SK-N-SH treated with all-trans-retinoic acid at 6 μM for 48 hours (cell line): ENCODE measurements around the gene INHBA.

Experiments used
- ATAC-seq: fragments of 200-7000 bp; cut with Tn5 transposase; 3 replicates; pipeline ENCODE4 v1.9.1; 2020; ENCODE audit warnings: mild to moderate bottlenecking, moderate library complexity
- ARNTL ChIP-seq: fragments of 450-650 bp; formaldehyde crosslinking; IDR thresholded peaks from 2 replicates; pipeline ENCODE4 v1.5.0; 2020; ENCODE audit warnings: low read depth, mild to moderate bottlenecking, moderate library complexity, borderline replicate concordance
- BACH2 ChIP-seq: fragments of 250-450 bp; sonication (Bioruptor Pico); IDR thresholded peaks from 2 replicates; pipeline ENCODE4 v1.9.0; 2021; ENCODE audit warnings: mild to moderate bottlenecking, borderline replicate concordance
- CREB5 ChIP-seq: fragments of 250-450 bp; sonication (Bioruptor Pico); IDR thresholded peaks from 2 replicates; pipeline ENCODE4 v1.5.1; 2020; ENCODE audit warnings: low read depth, mild to moderate bottlenecking, moderate library complexity
- CSRNP3 ChIP-seq: fragments of 250-450 bp; sonication (Bioruptor Pico); IDR thresholded peaks from 2 replicates; pipeline ENCODE4 v1.5.1; 2021; ENCODE audit warnings: mild to moderate bottlenecking, moderate library complexity
- ESRRG ChIP-seq: fragments of 250-450 bp; sonication (Bioruptor Pico); IDR thresholded peaks from 2 replicates; pipeline ENCODE4 v1.6.1; 2021; ENCODE audit warnings: mild to moderate bottlenecking
- GLIS3 ChIP-seq: fragments of 250-450 bp; sonication (Bioruptor Pico); IDR thresholded peaks from 2 replicates; pipeline ENCODE4 v1.5.0; 2020; ENCODE audit warnings: mild to moderate bottlenecking, moderate library complexity
- OSR1 ChIP-seq: fragments of 250-450 bp; sonication (Bioruptor Pico); IDR thresholded peaks from 2 replicates; pipeline ENCODE4 v1.8.0; 2022; ENCODE audit warnings: moderate library complexity, mild to moderate bottlenecking, inconsistent platforms
- PATZ1 ChIP-seq: fragments of 250-450 bp; sonication (Bioruptor Pico); IDR thresholded peaks from 2 replicates; pipeline ENCODE4 v1.8.0; 2020; ENCODE audit warnings: mild to moderate bottlenecking, moderate library complexity, borderline replicate concordance
- POU6F1 ChIP-seq: fragments of 250-450 bp; sonication (Bioruptor Pico); IDR thresholded peaks from 2 replicates; pipeline ENCODE4 v1.8.0; 2021; ENCODE audit warnings: low read depth, mild to moderate bottlenecking, moderate library complexity, borderline replicate concordance
- PPARA ChIP-seq: fragments of 250-450 bp; sonication (Bioruptor Pico); IDR thresholded peaks from 2 replicates; pipeline ENCODE4 v1.5.0; 2020; ENCODE audit warnings: mild to moderate bottlenecking, borderline replicate concordance
- SNAI2 ChIP-seq: fragments of 250-450 bp; sonication (Bioruptor Pico); IDR thresholded peaks from 2 replicates; pipeline ENCODE4 v1.5.0; 2020; ENCODE audit warnings: mild to moderate bottlenecking, moderate library complexity
- TCF4 ChIP-seq: fragments of 250-450 bp; sonication (Bioruptor Pico); IDR thresholded peaks from 2 replicates; pipeline ENCODE4 v1.8.0; 2021; ENCODE audit warnings: mild to moderate bottlenecking, moderate library complexity, borderline replicate concordance
- TOX ChIP-seq: fragments of 250-450 bp; sonication (Bioruptor Pico); IDR thresholded peaks from 2 replicates; pipeline ENCODE4 v1.8.0; 2021; ENCODE audit warnings: mild to moderate bottlenecking, moderate library complexity, borderline replicate concordance
- TSHZ2 ChIP-seq: fragments of 250-450 bp; sonication (Bioruptor Pico); IDR thresholded peaks from 2 replicates; pipeline ENCODE4 v1.5.0; 2020; ENCODE audit warnings: mild to moderate bottlenecking, moderate library complexity
- ZC3H10 ChIP-seq: fragments of 250-450 bp; sonication (Bioruptor Pico); IDR thresholded peaks from 2 replicates; pipeline ENCODE4 v1.5.1; 2021; ENCODE audit warnings: mild to moderate bottlenecking, moderate library complexity
- ZFP3 ChIP-seq: fragments of 250-450 bp; sonication (Bioruptor Pico); IDR thresholded peaks from 2 replicates; pipeline ENCODE4 v1.5.0; 2020; ENCODE audit warnings: mild to moderate bottlenecking, moderate library complexity
- ZFP30 ChIP-seq: fragments of 450-650 bp; formaldehyde crosslinking; IDR thresholded peaks from 2 replicates; pipeline ENCODE4 v1.5.0; 2022; ENCODE audit warnings: mild to moderate bottlenecking, moderate library complexity
- ZNF565 ChIP-seq: fragments of 450-650 bp; formaldehyde crosslinking; conservative IDR thresholded peaks from 2 replicates; pipeline ENCODE4 v1.5.0; 2020; ENCODE audit warnings: low read depth, mild to moderate bottlenecking, moderate library complexity
- ZNF70 ChIP-seq: fragments of 450-650 bp; formaldehyde crosslinking; IDR thresholded peaks from 2 replicates; pipeline ENCODE4 v1.5.0; 2020; ENCODE audit warnings: mild to moderate bottlenecking, moderate library complexity
- ZNF8 ChIP-seq: fragments of 450-650 bp; formaldehyde crosslinking; IDR thresholded peaks from 2 replicates; pipeline ENCODE4 v1.5.0; 2020; ENCODE audit warnings: mild to moderate bottlenecking, moderate library complexity

The INHBA gene

GRCh38 chr7:41708581-41709358, 5.9 kb upstream of the INHBA start:
- no peak for TF ChIP-seq CREB5 (CRISPR knock-in tag)
- TF ChIP-seq TCF4 (CRISPR knock-in tag) = no peak
- no peak for TF ChIP-seq ZNF565
- TF ChIP-seq POU6F1 (CRISPR knock-in tag) = no peak
- TF ChIP-seq TSHZ2 = no peak
- TF ChIP-seq ARNTL (CRISPR knock-in tag) = no peak
- TF ChIP-seq BACH2 (CRISPR knock-in tag) = no peak
- TF ChIP-seq ZNF70 (CRISPR knock-in tag) = no peak
- no peak for TF ChIP-seq OSR1 (CRISPR knock-in tag)
- no peak for TF ChIP-seq ZFP3 (CRISPR knock-in tag)
- no peak for TF ChIP-seq ESRRG (CRISPR knock-in tag)
- no peak for TF ChIP-seq CSRNP3 (CRISPR knock-in tag)
- no peak for TF ChIP-seq PPARA
- no peak for ATAC-seq

- ATAC-seq = no peak
- TF ChIP-seq TCF4 (CRISPR knock-in tag) = no peak
- no peak for TF ChIP-seq OSR1 (CRISPR knock-in tag)
- no peak for TF ChIP-seq ZFP30 (CRISPR knock-in tag)
- TF ChIP-seq ZNF565 = no peak
- no peak for TF ChIP-seq ZNF8 (CRISPR knock-in tag)
- TF ChIP-seq ZC3H10 (CRISPR knock-in tag) = no peak
- no peak for TF ChIP-seq PATZ1 (CRISPR knock-in tag)
- no peak for TF ChIP-seq SNAI2 (CRISPR knock-in tag)
These were observed 3.5 kb upstream of the INHBA start for GRCh38 chr7:41706228-41706930.

GRCh38 chr7:41705109-41705901, 2.4 kb upstream of the INHBA start:
- peak; percentile 22; the same call in 1 of the 2 replicates for TF ChIP-seq ZNF70 (CRISPR knock-in tag)
- TF ChIP-seq TOX (CRISPR knock-in tag) = no peak
- TF ChIP-seq BACH2 (CRISPR knock-in tag) = 0 out of 2 replicates have a peak, but pooled peaks have one; percentile 39
- TF ChIP-seq SNAI2 (CRISPR knock-in tag) = peak; percentile 52; the same call in 1 of the 2 replicates
- 0 out of 2 replicates have a peak, but pooled peaks have one; percentile 45 for TF ChIP-seq GLIS3
- peak; percentile 91 for ATAC-seq
